NCI-H1694 treated with DMSO at 0.1 percent for 48 hours (cell line): Measurements from ENCODE around the gene ANKLE2.

Experiments used
- DNase-seq: peaks from one replicate; lab custom pipeline; 2025; lab: John Stamatoyannopoulos, UW

Gene ANKLE2

GRCh38 chr12:132687211-132688164, 74.1 kb downstream of the ANKLE2 start, which contains the start of the genes POLE and PXMP2:
Gene POLE (minus strand): TSS chr12:132687342. CDS start chr12:132687315, 27 bp downstream.
Gene PXMP2 (plus strand): TSS chr12:132687587. CDS start chr12:132687671, 84 bp downstream.
- peak; percentile 80 for DNase-seq

GRCh38 chr12:132686825-132687210, 74.8 kb downstream of the ANKLE2 start:
- no peak for DNase-seq

GRCh38 chr12:132685400-132685799, 76.2 kb downstream of the ANKLE2 start:
- DNase-seq = no peak

GRCh38 chr12:132677492-132677891, 84.1 kb downstream of the ANKLE2 start:
- DNase-seq = no peak

- no peak for DNase-seq
These were observed 85.7 kb downstream of the ANKLE2 start for GRCh38 chr12:132675757-132676432.
